Suppressor macrophage treated with lipopolysaccharide for 4 hours (primary cell): Measurements from ENCODE around the gene BRAP.
"Not testable (repeated sequence)": the region's sequence is repeated elsewhere in the genome, so short reads cannot be mapped to it uniquely, and the experiment has no call there.

ENCODE experiments used
- DNase-seq: peaks from one replicate; pipeline ENCODE4 v3.0.0-alpha.2; 2020

The BRAP gene

DNA sequence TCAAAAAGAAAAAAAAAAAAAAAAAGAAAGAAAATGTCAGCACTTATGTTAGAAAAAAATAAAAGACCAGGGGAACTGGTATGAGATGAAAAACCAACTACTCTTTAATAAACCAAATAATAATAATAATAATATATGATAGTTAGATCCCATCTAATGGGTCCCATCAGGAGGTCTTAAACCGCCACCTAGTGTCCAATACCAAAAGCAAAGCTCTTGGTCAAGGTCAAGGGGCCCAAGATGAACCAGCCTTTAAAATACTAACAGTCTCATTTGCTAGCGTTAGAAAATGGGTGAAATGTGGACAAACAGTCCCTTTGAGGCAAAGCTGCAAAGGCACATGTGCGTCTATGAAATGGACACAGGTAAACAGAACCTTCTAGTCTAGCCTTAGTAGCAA, 12.3 kb downstream of the BRAP start:
- peak; percentile 16 for DNase-seq

DNA sequence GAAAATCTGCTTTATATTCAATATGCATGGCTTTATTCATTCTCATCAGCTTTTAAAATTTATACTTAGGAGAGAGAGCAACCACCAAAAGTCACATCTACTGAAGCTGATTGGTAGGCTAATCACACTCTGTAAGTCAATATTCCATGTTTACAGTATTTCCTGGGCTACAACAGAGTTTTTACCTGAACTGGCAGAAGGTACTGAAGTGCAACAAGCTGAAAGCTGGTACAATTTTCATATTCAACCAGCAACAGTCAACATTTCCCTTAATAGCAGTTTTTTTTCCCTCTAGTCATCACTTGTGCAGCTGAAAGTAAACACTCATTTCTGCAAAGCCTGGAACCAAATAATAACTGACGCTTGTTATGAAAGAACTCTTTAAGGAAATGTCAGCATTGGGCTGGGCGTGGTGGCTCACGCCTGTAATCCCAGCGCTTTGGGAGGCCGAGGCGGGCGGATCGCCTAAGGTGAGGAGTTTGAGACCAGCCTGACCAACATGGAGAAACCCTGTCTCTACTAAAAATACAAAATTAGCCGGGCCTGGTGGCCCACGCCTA, 12.9 kb downstream of the BRAP start:
- DNase-seq: no peak

- no peak for DNase-seq
Observed at GRCh38 chr12:111664961-111665865, 20.5 kb downstream of the BRAP start.

- DNase-seq: no peak
Observed at GRCh38 chr12:111664499-111664898, 21.3 kb downstream of the BRAP start.

- DNase-seq: no peak
Observed at GRCh38 chr12:111656016-111656415, 29.7 kb downstream of the BRAP start.

DNA sequence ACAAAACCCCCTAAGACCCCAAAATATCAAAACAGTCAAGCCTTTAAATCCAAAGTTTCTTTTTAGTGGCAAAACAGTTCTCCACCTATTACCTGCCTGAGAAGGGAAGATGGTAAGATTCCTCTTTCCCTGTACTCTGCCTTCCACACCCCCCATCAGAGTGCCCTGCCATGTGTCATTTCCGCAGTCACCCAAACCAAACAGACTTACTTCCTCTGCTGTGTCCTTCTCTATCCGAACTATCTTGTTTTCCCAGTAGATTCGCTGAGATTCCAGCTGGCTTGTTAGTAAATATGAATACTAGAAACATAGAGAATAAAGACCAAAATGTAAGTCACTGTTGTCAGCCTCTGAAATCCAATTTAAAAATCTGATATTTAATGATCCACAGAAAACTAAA, 30.4 kb downstream of the BRAP start:
- DNase-seq: no peak

GRCh38 chr12:111653596-111653995, 32.2 kb downstream of the BRAP start:
- no peak for DNase-seq

- DNase-seq: not testable (repeated sequence)
Observed at GRCh38 chr12:111652530-111652929, 33.2 kb downstream of the BRAP start.

DNA sequence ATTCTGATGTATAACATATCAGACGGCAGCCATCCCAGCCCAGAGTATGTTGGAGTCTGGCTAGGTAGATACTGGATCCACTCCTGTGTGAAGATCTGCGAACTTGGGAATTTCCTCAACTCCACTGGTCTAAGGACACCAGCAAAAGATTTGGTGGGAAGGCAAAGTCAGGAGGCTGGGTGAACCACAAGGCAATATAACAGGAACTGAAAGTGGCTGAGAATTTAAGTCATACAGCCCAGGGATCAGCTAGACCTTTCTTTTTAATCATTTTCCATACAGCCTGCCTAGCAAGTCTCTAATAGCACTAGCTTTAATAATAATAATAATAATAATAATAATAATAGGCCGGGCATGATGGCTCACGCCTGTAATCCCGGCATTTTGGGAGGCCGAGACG, 34.8 kb downstream of the BRAP start:
- DNase-seq: peak; percentile 68

DNA sequence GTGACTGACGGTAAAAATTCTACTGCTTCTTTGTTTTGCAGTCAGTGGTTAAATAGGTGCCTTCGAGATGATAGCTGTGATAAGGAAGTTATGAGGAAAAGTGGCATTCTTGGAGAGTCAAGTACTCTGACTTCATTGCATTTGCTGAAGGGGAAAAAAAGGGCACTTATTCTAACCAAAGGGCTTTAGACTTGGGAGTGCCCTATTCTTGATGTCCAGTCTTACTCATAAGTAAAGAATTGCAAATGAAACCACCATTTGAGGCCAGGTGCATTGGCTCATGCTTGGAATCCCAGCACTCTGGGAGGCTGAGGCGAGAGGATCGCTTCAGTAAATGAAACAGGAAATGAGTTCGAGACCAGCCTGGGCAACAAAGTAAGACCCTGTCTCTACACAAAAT, 40.3 kb downstream of the BRAP start:
- DNase-seq: no peak

DNA sequence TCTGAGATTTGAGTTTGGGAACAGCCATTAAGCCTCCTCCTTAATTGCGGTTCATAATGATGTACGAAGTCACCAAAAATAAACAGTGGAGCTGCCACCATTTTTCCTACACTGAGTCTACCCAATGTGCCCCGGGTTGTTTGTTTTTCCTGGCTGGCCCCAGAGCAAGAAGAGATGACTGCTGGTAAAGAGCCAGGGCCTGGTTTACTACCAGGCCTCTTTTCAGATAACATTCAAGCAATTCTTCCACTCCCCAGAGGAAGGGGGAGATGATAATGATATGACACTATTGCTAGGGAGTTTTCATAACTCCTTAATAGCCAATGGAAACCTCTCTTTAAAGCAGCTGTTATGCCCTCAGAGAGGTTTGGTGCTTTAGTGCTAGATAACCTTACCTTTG, 42.3 kb downstream of the BRAP start:
- DNase-seq: no peak

- no peak for DNase-seq
Observed at GRCh38 chr12:111642681-111643426, 42.9 kb downstream of the BRAP start.

DNA sequence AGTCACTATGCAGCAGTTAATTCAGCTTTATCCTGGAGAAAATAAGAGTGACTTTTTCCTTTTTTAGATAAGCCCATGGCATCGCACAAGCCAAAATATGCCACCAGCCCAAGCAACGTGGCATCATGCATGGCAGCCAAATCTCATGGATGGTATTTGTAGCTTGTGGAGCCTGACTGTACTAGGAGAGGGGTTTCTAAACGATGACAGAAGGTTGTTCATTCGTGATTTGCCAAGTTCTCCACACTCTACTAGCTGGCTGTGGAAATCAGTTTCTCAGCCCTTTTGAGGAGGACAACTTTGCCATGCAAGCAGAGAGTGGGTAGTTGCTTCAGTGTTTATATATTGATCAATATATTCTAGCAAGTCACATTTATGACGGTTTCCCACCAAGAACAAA, 45.2 kb downstream of the BRAP start:
- no peak for DNase-seq

DNA sequence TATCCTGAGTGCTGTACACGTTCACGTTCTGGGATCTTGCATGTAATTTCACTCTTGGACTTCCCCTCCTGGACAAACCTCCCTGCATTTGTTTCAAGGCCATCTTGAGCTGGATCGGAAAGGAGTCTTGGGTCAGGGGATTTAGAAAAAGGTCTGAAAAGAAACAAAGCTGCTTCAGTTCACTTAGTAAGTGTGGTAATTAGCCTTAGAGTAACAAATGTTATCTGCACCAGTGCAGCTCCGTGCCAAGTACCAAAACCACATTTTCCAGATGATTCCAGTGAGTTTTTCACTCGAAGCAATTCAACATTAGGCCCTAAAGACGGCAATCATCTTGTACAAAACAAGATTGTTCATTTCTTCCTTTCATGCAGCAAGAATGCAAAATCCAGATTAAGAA, 47.2 kb downstream of the BRAP start:
- no peak for DNase-seq

DNA sequence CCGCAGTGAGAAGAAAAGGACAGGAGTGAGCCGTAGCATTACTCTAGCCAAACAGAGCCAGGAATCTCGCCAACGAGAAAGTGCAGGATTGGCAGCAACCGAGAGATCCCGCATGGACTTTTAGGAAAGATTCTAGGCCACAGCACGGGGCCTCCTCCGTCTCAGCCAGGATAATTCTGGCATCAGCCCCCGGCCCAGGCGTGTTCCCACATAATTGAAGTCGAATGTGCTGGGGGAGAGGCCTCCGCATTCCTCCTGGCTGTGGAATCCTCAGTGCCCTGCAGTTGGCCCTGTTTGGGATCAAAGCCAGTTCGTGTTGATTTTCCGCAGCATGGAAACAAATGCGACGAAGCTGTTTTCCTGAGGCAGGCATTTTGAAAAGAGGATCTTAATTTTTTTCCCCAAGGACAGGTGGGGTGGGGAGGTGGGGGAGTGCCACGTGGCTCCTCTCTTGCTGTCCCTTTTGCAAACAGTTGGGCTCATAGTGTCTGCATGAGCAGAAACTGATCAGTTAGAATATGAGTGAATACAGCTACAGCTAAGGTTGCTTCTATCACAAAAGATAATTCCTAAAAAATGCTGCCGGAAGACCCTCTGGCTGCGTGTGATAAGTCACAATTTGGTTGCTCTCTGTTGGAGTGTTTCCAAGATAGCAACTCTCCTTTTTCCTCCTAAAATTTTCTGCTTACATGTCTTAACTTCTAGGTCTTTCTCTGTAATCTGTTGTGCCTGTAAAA, 49.4 kb downstream of the BRAP start:
- no peak for DNase-seq

GRCh38 chr12:111635524-111635923, 50.2 kb downstream of the BRAP start:
- peak; percentile 2 for DNase-seq

DNA sequence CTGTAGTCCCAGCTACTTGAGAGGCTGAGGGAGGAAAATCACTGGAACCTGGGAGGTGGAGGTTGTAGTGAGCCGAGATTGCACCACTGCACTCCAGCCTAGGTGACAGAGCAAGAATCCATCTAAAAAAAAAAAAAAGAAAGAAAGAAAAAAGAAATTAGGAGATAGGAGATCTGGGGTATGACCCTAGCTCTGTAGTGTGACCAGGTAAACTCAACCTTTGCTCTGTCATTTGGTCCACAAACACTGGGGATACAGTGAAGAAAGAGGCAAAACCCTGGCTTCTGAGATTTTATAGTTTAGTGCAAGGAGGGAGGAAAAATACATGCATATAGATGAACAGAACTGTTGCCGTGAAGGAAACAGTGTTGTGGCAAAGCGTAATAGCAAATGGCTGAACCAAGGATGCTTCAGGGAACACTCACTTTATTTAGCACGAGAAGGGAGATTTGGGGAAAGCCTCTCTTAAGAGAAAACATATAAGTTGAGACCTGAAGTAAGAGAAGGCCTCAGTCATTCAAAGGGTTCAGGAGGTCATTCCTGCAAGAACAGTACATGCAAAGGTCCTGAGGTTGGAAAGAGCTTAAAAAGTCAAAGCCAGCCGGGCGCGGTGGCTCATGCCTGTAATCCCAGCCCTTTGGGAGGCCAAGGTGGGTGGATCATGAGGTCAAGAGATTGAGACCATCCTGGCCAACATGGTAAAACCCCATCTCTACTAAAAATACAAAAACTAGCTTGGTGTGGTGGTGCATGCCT, 57.1 kb downstream of the BRAP start:
- DNase-seq: no peak

GRCh38 chr12:111626230-111626629, 59.5 kb downstream of the BRAP start:
- no peak for DNase-seq

DNA sequence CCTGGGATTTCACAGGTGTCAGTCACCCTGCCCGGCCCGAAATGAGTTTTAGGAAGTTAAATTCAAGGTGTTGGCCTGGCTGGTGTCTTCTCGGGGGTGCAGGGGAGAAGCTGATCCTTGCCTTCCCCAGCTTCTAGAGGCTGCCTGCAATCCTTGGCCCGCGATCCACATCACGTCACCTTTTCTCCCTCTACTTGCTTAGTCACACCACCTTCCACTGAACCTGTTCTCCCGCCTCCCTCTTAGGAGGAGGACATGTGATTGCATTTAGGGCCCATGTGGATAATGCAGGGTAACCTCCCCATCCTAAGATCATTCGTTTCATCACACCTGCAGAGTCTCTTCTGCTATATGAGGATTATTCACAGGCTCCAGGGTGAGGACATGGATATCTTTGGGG, 61.2 kb downstream of the BRAP start:
- DNase-seq: no peak

- not testable (repeated sequence) for DNase-seq
Observed at GRCh38 chr12:111617841-111618240, 67.9 kb downstream of the BRAP start.

DNA sequence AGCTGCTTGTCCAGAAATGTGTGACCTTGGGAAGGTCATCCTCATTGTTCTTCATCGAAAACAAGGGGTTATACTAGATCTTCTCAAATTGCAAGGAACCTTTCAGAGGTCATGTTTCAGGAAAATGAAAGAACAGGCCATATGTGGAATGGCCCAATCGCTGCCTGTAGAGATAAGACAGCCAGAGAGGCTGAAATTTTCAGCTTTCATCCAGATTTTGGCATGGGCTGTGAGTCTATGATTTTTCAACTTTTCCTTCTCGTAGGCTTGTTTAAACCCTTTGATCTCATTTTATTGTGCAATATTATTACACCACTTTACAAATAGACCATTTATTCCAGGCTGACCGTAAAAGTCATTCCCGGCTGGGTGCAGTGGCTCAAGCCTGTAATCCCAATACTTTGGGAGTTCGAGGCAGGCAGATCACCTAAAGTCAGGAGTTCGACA, 69.6 kb downstream of the BRAP start:
- no peak for DNase-seq

- no peak for DNase-seq
Observed at GRCh38 chr12:111607239-111607638, 78.5 kb downstream of the BRAP start.
